ENCODE results near the gene COX4I2. TPM values are rescaled to one million over a fixed set of nuclear protein-coding genes. Genes with fewer than 3 reads are reported as not detected.

COX4I2 gene
- total and polyA plus RNA-seq, 2 donors (not counting 1 experiment from before 2014, with no cell fraction given): not detected

DNA sequence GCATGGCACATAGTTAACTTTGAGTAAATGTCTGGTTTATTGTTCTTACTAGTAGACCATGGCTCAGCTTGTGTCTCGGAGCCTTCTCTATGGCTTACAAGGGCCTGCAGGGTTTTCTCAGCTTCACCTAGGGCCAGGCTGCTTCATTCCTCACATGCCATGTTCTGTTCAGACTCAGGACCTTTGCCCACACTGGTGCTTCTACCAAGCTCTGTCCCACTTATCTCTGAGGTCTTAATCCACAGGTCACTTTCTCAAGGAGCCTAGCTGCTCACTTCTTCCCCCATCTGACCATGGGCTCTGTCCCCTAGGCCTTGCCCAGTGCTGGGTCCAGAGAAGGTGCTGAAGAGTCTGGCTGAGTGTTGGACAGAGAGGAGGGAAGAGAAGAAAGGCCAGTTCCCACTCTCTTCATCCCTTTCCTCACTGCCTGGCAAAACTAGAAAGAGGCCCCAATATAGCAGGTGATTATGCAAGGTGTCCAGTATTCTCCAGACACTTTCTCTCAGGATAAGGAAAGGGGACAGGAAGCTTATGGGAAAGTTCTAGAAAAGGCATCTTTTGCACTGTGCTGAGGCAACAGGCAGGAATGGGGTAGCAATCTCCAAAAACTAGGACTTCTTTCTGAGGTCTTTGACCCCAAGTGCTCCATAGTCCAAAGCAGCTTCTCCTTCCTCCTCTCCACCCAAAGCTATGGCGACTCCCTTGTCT is 40.0 kb downstream of the COX4I2 start:
- WGBS (ENCODE audit: insufficient coverage): 100% methylated on average over 1 of the region's 2 CpGs
- intact Hi-C loops (cut with micrococcal nuclease): no loop called here
- H3K4me2 ChIP-seq (replicated peaks; ENCODE audit: low read depth, low read length, poor library complexity, severe bottlenecking): no peak overlapping the region
- ChIA-PET CTCF (interaction anchor here (1.2 to 5.1 kb wide), 3 partner anchors 16 to 46 kb away, joined by 4 to 35 read pairs (median 6); no protein-coding TSS in a partner anchor), POLR2A (no interaction called here)
- H3K36me3 ChIP-seq (replicated peaks in 1 of 2; ENCODE audit: control extremely low read depth in 1 of 2, control insufficient read depth in 1 of 2, extremely low read depth in 1 of 2, insufficient read depth in 2 of 2, low read length in 1 of 2): peaks cover 0 to 30% of the 10 kb centered on the region in 2 experiments
- TF ChIP-seq, protein P1, sequence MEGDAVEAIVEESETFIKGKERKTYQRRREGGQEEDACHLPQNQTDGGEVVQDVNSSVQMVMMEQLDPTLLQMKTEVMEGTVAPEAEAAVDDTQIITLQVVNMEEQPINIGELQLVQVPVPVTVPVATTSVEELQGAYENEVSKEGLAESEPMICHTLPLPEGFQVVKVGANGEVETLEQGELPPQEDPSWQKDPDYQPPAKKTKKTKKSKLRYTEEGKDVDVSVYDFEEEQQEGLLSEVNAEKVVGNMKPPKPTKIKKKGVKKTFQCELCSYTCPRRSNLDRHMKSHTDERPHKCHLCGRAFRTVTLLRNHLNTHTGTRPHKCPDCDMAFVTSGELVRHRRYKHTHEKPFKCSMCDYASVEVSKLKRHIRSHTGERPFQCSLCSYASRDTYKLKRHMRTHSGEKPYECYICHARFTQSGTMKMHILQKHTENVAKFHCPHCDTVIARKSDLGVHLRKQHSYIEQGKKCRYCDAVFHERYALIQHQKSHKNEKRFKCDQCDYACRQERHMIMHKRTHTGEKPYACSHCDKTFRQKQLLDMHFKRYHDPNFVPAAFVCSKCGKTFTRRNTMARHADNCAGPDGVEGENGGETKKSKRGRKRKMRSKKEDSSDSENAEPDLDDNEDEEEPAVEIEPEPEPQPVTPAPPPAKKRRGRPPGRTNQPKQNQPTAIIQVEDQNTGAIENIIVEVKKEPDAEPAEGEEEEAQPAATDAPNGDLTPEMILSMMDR (IDR thresholded peaks at IDR 0.05): no peak
- no peak for TF ChIP-seq EZH2 (IDR thresholded peaks at IDR 0.05; ENCODE audit: borderline replicate concordance, insufficient read depth, low read depth, low read length, poor library complexity, severe bottlenecking)
- H3K4me1 ChIP-seq (ENCODE audit: control insufficient read depth in 2 of 2, insufficient read depth in 2 of 2, low read length in 2 of 2): peaks cover 26 to 34% of the 10 kb centered on the region in 2 donors
- Mint-ChIP-seq H3K4me1 (peaks cover 49% of the 10 kb centered on the region), H3K4me3 (peak overlapping the region; percentile 16), H3K27ac (peak overlapping the region; percentile 37), H3K27me3 (no peaks in the 10 kb centered on the region), H3K9me3 (ENCODE audit: insufficient read depth) (no peaks in the 10 kb centered on the region)
- H3K79me2 ChIP-seq (ENCODE audit: control insufficient read depth, insufficient read depth, low read length): peaks cover 68% of the 10 kb centered on the region
- ATAC-seq (ENCODE audit: low read depth) (no peak), DNase-seq (no peak)
- H3K27ac ChIP-seq (ENCODE audit: low read length in 2 of 2): no peak overlapping the region
- H2AFZ ChIP-seq (ENCODE audit: insufficient read depth, low read depth, low read length, poor library complexity, severe bottlenecking): no peak overlapping the region
- no peak overlapping the region for H3K4me3 ChIP-seq (ENCODE audit: control extremely low read depth in 1 of 5, extremely low read depth in 1 of 5, insufficient read depth in 1 of 5, low read depth in 2 of 5, low read length in 4 of 5)
- no peaks in the 10 kb centered on the region for H4K20me1 ChIP-seq (ENCODE audit: control insufficient read depth, insufficient read depth, low read length, poor library complexity, severe bottlenecking)
- no peaks in the 10 kb centered on the region for H3K27me3 ChIP-seq (replicated peaks in 1 of 4; ENCODE audit: control extremely low read depth in 1 of 4, control insufficient read depth in 3 of 4, insufficient read depth in 4 of 4, low read length in 3 of 4)
- no peak overlapping the region for H3K9ac ChIP-seq (ENCODE audit: low read length)
- no peaks in the 10 kb centered on the region for H3K9me3 ChIP-seq (ENCODE audit: control extremely low read depth in 1 of 3, control insufficient read depth in 2 of 3, insufficient read depth in 1 of 3, low read length in 2 of 3)
